ENCODE measurements around the gene COLEC12.

COLEC12 gene

GRCh38 chr18:473802-474201 is 26.7 kb downstream of the COLEC12 start:
- DNase-seq, result no peak

GRCh38 chr18:471716-472115 is 28.8 kb downstream of the COLEC12 start:
- DNase-seq, result no peak

DNA sequence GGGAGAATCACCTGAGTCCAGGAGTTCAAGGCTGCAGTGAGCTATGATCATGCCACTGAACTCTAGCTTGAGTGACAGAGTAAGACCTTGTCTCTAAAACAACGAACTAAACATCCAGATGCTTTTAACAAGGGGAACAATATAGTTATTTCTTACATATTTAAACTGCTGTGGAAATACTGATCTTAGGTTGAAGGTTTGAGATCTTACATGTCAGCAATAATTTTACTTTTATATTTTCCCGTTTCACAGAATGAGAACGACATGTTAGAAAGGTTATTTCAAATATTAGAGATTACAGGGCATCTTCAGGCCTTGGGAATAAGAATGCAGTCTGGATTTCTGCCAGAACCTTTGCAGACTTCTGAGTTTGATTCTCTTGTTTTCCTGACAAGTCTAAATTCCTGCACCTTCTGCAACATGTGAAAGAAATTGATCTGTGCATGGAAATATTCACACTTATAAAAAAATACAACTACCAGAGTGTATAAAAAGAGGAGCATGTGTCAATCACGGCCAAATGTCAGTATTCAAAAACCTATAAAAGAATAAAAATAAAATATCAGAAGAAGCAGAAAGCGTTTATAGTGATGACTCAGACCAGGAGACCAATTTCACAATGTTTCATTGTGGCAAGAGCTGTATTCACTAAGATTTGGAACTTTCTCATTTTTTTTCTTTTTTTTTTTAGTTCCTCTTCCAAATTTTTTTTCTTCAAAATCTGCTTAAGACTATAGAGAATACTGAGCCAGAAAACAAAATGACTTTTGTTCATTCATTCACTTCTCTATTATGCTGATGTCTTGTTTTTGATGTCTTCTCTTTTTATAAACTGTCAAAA is 29.6 kb downstream of the COLEC12 start:
- DNase-seq, result no peak

DNA sequence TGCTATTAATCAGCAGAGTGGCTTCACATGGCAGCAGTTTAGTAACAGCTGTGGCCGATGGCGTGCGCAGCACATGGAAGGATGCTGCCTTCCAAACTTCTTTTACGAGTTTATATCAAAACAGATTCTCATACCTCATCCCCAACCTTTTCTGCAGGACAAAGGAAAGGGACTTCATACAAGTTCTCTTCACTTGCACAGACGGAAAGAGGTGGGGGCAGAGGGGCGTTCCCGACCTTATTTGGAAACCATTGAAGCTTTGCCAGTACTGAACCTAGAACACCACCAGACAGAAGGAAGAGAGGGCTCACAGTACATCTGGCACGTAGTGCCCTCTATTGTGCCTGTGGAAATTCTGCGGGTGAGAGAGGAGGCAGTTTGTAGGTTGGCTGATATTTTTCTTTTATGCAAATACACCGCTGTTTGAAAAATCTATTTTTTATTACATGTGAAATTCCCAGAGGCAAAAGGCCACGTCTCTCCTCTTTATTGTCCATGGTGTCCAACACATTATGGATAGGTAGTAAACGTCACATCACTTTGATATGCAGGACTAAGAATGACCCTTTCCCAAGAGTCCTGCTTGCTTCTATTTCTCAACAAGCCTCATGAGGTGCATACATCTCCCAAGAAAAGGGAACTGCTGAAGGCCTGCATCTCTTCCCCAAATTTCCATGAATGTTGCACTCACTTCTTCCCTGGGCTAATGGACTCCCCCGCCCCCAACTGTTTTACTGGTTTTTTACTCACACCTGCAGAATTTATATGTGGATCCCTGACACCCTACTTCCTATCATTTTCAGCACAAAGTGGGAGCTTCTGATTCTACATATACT is 31.3 kb downstream of the COLEC12 start:
- DNase-seq, result no peak

DNA sequence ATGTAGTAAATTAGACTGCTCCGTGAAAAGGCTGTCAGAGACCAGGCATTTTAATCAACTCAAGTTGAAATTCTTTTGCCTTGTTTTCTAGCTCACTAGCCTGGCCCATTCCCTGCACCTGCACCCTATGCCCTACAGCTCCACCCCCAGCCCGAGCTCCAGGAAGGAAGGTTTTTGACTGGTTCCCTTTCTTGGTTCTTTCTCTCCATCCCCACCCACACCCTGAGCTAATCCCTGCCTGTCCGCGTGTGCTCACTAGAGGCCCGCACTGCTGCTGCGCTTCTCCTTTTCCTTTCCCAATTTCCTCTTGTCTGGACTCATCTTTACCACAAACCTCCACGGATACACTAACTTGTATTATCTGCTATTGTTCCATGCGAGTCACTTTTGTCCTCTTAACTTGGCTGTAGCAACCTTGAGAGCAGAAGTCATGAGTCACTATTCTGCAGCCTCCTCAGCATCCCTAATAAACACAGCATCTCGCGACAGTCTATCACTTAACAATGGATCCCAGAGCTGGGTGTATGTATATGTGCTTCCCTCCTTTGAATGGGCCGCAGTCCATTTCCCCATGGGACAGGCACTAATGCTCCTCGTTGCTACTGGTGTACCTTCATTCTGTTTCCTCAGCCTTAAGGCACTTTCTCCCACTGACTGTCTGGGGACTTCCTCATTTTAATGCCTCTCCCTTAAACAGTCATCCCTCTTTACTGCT is 36.5 kb downstream of the COLEC12 start:
- no peak for DNase-seq

- no peak for DNase-seq
Observed at GRCh38 chr18:463403-463802, 37.1 kb downstream of the COLEC12 start.

GRCh38 chr18:461762-462161 is 38.7 kb downstream of the COLEC12 start:
- DNase-seq, result no peak

DNA sequence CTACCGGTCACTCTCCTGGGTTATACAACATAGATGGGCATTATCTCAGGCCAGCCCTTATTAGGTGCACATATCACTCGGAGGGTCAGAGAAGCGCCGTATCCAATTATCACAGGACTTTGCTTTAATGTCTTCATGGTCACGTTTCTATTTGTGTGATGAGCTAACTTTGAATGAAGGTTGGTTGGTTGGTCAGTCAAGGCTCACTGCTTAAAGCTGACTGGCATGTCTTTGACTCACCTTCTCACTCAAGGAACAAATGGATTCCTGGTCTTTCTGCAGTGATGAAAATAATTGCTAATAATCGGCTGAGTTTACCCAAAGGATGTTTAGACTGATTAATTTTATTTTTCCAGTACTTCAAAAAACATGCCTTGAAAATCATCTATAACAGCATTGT is 39.7 kb downstream of the COLEC12 start:
- no peak for DNase-seq

GRCh38 chr18:459814-460593 is 40.5 kb downstream of the COLEC12 start:
- no peak for DNase-seq

DNA sequence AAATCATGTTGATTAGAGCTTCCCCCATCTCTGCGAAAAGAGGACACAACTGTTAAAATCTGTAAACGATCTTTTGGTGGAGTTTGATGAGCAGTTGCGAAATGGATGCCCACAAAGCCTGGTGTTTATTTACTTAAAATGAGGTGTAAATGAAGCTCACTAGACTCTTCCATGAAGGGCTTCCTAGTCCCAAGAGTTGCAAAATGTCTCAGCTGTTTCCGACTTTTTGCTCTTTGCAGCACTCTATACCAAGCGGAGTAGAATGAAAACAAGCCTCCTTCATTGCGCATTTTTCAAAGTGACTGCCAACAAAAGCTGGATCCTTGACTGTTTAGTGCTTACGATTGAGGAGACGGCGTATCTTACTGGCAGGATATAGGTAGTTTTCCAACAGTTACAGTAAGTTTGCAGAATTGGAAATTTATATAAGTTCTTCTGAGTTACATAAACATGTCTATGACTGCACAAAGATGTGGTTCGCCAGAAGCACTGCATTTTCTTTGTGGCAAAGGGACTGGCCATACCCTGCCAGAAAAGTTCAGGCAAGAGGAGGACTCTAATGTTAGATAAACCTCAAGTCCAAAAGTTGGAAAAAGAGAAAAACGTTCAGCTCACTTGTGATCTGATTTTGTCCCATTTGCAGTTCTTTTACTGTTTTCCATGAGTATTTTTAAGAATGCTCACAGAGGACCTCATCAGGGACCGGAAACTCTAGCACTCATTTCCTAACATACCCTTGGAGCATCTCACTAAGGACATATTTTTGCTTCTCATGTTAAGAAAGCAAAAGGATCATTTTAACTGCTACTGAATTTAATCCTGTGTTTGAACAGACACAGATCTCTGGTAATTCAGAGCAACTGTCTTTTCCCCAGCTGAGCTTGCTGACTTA is 42.7 kb downstream of the COLEC12 start:
- DNase-seq, result no peak

- DNase-seq, result no peak
Observed at GRCh38 chr18:457140-457519, 43.4 kb downstream of the COLEC12 start.

DNA sequence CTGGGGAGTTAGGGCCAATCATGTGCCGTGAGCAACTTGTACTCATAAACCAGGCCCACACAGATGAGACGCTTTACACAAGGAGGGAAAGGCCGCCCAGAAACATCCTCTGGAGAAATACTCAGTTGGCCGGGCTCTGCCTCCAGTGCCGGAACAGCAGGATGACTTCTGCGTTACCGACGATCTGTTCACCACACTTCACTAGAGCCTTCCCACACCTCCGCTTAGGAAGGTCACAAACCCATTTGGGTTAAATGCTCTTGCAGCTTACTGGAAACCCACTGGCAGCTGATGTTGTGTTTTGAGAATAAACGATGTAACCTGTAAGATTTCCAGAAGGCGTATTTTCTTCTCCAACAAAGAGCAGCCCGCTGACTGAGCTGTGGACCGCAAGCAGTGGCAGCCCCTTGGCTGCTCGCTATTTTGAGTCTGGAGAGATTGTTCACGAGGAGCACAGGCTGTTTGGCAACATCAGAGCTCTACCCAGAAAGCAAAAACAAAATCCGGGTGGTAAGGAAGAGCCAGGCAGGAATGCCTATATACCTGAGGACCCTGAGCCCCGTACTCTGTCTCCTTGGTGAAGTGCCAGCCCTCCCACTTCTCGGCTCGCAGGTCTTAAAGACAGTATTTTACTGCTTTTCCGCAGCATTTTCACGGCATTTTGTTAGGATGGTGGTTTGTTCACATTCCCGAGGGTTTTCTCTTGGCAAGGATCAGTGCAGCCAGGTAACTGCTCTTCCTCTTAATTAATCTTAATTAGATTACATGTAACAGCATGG is 44.0 kb downstream of the COLEC12 start:
- no peak for DNase-seq

DNA sequence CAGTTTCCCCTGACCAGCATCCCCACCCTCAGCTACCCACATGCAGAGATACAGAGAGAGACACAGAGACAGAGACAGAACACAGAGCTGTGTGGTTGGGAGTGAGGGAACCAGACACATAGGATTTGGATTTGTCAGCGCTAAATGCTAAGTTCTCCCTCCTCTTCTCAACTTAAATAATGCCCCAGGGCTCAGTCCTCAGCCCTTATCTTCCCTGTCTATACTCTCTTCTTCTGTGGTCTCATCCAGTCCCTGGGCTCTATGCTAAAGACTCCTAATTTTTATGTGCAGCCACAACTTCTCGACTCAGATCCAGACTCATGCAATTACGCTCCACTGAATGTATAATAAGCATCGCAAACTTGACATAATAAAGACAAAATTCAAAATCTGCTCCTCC is 47.1 kb downstream of the COLEC12 start:
- DNase-seq, result no peak

- DNase-seq, result no peak
Observed at GRCh38 chr18:452816-453215, 47.7 kb downstream of the COLEC12 start.

- no peak for DNase-seq
Observed at GRCh38 chr18:449374-449773, 51.1 kb downstream of the COLEC12 start.

GRCh38 chr18:448116-448790 is 52.2 kb downstream of the COLEC12 start:
- DNase-seq, result no peak

- DNase-seq, result no peak
Observed at GRCh38 chr18:446941-447560, 53.5 kb downstream of the COLEC12 start.

GRCh38 chr18:445055-445454 is 55.4 kb downstream of the COLEC12 start:
- DNase-seq, result no peak

- DNase-seq, result no peak
Observed at GRCh38 chr18:438571-438970, 61.9 kb downstream of the COLEC12 start.

DNA sequence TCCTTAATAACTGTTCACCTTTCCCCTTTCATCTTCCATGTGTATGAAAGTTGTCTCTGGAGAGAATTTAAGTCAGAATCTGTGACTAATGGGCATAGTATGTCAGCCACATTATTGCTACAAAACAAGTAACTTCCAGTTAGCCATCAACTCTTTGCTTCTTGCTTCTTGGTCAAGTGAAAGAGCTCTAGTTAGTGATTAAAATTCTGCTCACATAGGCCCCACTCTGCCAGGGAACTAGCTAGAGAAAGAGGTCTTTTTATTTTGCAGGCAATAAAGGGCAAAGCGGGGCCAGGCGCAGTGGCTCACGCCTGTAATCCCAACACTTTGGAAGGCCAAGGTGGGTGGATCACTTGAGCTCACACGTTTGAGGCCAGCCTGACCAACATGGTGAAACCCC is 64.6 kb downstream of the COLEC12 start:
- no peak for DNase-seq
